Upper lobe of right lung (tissue), 1 donor: ENCODE measurements around the gene SLC35G4. TPM values are rescaled to one million over a fixed set of nuclear protein-coding genes. Genes with fewer than 3 reads are reported as not detected.
"Not testable (repeated sequence)": the region's sequence is repeated elsewhere in the genome, so short reads cannot be mapped to it uniquely, and the experiment has no call there.

Experiments used
- ATAC-seq: fragments of 200-7000 bp; cut with Tn5 transposase; one replicate; pipeline ENCODE4 v1.9.1; 2020; ENCODE audit warnings: mild to moderate bottlenecking, moderate library complexity
- DNase-seq: peaks from one replicate; pipeline ENCODE4 v3.0.0-alpha.2; 2020
- H3K27ac ChIP-seq: fragments of 200-600 bp; one replicate; pipeline ENCODE4 v1.8.0; 2022
- H3K27me3 ChIP-seq: fragments of 200-600 bp; one replicate; pipeline ENCODE4 v1.8.0; 2022; ENCODE audit warnings: mild to moderate bottlenecking
- H3K36me3 ChIP-seq: fragments of 200-600 bp; one replicate; pipeline ENCODE4 v1.8.0; 2022
- H3K4me1 ChIP-seq: fragments of 200-600 bp; one replicate; pipeline ENCODE4 v1.8.0; 2022
- H3K4me3 ChIP-seq: fragments of 200-600 bp; one replicate; pipeline ENCODE4 v1.8.0; 2022; ENCODE audit warnings: mild to moderate bottlenecking
- H3K9me3 ChIP-seq: fragments of 200-600 bp; one replicate; pipeline ENCODE4 v1.8.0; 2022
- intact Hi-C: fragments of 100-400 bp; cut with DNase I; formaldehyde crosslinking; loops from one replicate; pipeline ENCODE4 v1.11.0; 2022
- total RNA-seq: library from RNA; stranded (reverse); fragmentation: NEBNext Ultra II Directional; extraction: Animal tissue kit (Norgen Biotek cat#: 25700); gene quantifications from one replicate; pipeline ENCODE4 v1.2.1, GENCODE V29; 2021
- TF ChIP-seq, protein P1 (sequence below): fragments of 200-600 bp; IDR thresholded peaks from one replicate; pipeline ENCODE4 v1.8.0; 2022; ENCODE audit warnings: antibody characterized with exemption
- donor health status: DM: no; HTN: yes; CAD: no; lungs with severe emphysema.

The SLC35G4 gene
- total RNA-seq, 1 donor from 2014 or later: not detected

GRCh38 chr18:11587846-11588245, 21.6 kb upstream of the SLC35G4 start:
- no peaks in the 10 kb centered on the region for H3K9me3 ChIP-seq
- no peaks in the 10 kb centered on the region for H3K4me1 ChIP-seq
- intact Hi-C loops: no loop called here
- no peaks in the 10 kb centered on the region for H3K27me3 ChIP-seq
- ATAC-seq (no peak), DNase-seq (no peak)
- TF ChIP-seq, protein P1, sequence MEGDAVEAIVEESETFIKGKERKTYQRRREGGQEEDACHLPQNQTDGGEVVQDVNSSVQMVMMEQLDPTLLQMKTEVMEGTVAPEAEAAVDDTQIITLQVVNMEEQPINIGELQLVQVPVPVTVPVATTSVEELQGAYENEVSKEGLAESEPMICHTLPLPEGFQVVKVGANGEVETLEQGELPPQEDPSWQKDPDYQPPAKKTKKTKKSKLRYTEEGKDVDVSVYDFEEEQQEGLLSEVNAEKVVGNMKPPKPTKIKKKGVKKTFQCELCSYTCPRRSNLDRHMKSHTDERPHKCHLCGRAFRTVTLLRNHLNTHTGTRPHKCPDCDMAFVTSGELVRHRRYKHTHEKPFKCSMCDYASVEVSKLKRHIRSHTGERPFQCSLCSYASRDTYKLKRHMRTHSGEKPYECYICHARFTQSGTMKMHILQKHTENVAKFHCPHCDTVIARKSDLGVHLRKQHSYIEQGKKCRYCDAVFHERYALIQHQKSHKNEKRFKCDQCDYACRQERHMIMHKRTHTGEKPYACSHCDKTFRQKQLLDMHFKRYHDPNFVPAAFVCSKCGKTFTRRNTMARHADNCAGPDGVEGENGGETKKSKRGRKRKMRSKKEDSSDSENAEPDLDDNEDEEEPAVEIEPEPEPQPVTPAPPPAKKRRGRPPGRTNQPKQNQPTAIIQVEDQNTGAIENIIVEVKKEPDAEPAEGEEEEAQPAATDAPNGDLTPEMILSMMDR: no peak
- no peak overlapping the region for H3K4me3 ChIP-seq
- H3K27ac ChIP-seq: no peak overlapping the region
- H3K36me3 ChIP-seq: no peaks in the 10 kb centered on the region

DNA sequence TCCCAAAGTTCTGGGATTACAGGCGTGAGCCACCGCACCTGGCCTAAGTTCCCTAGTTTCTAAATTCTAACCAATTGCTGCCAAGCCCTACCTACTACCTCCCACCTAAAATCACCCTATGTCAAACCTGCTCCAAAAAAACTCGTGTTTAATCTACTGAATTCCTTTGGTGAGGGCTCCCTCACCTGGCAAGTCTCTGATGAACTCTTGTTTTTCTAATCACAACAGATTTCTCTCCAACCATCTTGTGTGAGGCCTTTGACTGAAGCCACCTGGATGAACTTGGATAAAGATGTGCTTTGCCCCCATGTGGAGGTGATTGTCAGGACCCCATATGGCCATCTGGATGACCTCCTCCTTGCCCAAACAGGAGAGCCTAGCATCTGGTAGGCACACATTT, 17.4 kb upstream of the SLC35G4 start:
- intact Hi-C loops: no loop called here
- Histone ChIP-seq H3K36me3 (no peaks in the 10 kb centered on the region), H3K9me3 (no peaks in the 10 kb centered on the region), H3K27me3 (no peaks in the 10 kb centered on the region), H3K4me1 (no peaks in the 10 kb centered on the region), H3K4me3 (no peak overlapping the region), H3K27ac (no peak overlapping the region)
- no peak for ATAC-seq
- TF ChIP-seq, protein P1: no peak
- no peak for DNase-seq

DNA sequence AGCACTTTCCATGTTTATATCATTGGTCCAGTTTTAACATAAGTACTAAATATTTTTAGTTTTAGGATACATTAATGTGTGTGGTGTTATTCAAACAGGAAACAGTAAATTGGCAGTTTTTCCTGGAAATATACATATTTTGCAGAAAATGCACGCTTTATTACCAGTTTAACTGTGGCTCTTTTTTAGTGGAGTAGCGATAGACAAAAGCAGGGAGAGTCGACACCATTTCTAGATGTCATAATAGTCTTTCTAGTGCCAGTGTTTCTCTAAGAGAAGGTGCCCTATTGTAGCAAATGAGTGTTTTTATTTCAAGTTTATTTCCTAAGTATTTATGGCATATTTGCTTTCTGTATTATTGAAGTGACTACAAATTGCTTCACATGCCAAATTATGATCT, 9.1 kb upstream of the SLC35G4 start:
- DNase-seq: no peak
- intact Hi-C loops: no loop called here
- Histone ChIP-seq H3K4me1 (no peaks in the 10 kb centered on the region), H3K36me3 (no peaks in the 10 kb centered on the region), H3K27ac (no peak overlapping the region), H3K9me3 (no peaks in the 10 kb centered on the region), H3K4me3 (no peak overlapping the region), H3K27me3 (no peaks in the 10 kb centered on the region)
- ATAC-seq: no peak
- TF ChIP-seq, protein P1: no peak

DNA sequence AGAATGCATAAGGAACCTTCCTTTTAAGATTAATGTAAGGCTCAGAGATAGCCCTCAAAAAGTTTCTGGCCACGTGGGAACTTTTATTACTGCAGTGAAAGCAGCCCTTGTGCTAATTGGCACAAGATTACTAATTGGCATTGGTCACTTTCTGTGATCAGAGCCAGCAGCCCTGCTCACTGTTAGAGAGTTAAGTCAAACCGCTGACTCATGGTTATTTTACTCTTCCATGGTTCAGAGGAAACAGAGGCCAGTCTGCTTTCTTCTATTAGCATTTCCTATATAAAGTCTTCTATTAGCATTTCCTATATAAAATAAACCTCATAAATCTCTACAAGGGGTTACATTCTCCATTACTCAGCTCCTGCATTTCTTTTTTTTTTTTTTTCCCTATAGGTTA, 1.5 kb upstream of the SLC35G4 start:
- intact Hi-C loops: no loop called here
- no peak for DNase-seq
- no peaks in the 10 kb centered on the region for H3K36me3 ChIP-seq
- no peak overlapping the region for H3K27ac ChIP-seq
- TF ChIP-seq, protein P1: no peak
- no peak overlapping the region for H3K4me3 ChIP-seq
- no peaks in the 10 kb centered on the region for H3K4me1 ChIP-seq
- H3K27me3 ChIP-seq: no peaks in the 10 kb centered on the region
- no peak for ATAC-seq
- H3K9me3 ChIP-seq: no peaks in the 10 kb centered on the region

DNA sequence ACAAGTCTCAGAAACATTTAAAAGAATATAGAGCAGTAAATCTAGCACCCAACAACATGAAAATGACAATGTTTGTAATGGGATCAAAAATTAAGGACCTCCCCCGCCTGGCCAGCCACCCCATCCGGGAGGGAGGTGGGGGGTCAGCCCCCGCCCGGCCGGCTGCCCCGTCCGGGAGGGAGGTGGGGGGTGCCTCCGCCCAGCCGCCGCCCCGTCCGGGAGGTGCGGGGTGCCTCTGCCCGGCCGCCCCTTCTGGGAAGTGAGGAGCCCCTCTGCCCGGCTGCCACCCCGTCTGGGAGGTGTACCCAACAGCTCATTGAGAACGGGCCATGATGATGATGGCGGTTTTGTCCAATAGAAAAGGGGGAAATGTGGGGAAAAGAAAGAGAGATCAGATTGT, 778 bp upstream of the SLC35G4 start:
- ATAC-seq, intact Hi-C loops: not testable (repeated sequence)

DNA sequence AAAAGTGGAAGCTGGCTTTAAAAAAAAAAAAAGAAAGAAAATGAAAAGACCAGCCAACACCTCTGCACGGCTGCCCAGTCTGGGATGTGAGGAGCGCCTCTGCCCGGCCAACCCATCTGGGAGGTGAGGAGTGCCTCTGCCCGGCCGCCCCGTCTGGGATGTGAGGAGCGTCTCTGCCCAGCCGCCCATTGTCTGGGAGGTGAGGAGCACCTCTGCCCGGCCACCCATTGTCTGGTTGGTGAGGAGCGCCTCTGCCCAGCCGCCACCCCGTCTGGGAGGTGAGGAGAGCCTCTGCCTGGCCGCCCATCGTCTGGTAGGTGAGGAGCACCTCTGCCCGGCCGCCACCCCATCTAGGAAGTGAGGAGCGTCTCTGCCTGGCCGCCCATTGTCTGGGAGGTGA, 3.7 kb downstream of the SLC35G4 start:
- intact Hi-C loops, H3K9me3 ChIP-seq, H3K27ac ChIP-seq, H3K4me1 ChIP-seq, H3K27me3 ChIP-seq, H3K36me3 ChIP-seq, ATAC-seq, H3K4me3 ChIP-seq, DNase-seq: not testable (repeated sequence)

More for the DNA sequence above, 778 bp upstream of the SLC35G4 start:
- H3K9me3 ChIP-seq, H3K4me3 ChIP-seq, DNase-seq, H3K4me1 ChIP-seq, H3K27ac ChIP-seq, H3K27me3 ChIP-seq, H3K36me3 ChIP-seq: not testable (repeated sequence)

DNA sequence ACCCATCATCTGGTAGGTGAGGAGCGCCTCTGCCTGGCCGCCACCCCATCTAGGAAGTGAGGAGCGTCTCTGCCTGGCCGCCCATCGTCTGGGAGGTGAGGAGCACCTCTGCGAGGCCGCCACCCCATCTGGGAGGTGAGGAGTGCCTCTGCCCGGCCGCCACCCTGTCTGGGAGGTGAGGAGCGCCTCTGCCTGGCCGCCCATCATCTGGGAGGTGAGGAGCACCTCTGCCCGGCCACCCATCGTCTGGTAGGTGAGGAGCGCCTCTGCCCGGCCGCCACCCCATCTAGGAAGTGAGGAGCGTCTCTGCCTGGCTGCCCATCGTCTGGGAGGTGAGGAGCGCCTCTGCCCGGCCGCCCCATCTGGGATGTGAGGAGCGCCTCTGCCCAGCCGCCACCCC, 4.2 kb downstream of the SLC35G4 start:
- H3K27me3 ChIP-seq, DNase-seq, intact Hi-C loops, H3K27ac ChIP-seq, H3K4me3 ChIP-seq, H3K9me3 ChIP-seq, ATAC-seq, H3K36me3 ChIP-seq, H3K4me1 ChIP-seq: not testable (repeated sequence)

- H3K4me1 ChIP-seq, H3K36me3 ChIP-seq, DNase-seq, H3K9me3 ChIP-seq, H3K4me3 ChIP-seq, intact Hi-C loops, ATAC-seq, H3K27me3 ChIP-seq, H3K27ac ChIP-seq: not testable (repeated sequence)
These were observed 4.6 kb downstream of the SLC35G4 start for GRCh38 chr18:11614042-11614441.

DNA sequence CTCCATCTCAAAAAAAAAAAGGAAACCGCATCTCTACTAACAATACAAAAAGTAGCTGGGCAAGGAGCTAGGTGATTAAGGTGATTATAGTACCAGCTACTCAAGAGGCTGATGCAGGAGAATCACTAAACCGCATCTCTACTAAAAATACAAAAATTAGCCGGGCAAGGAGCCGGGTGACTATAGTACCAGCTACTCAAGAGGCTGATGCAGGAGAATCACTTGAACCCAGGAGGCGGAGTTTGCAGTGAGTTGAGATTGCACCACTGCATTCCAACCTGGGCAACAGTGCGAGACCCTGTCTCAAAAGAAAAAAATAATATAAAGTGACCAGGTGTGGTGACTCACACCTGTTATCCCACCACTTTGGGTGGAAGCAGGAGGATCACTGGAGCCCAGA, 5.6 kb downstream of the SLC35G4 start:
- intact Hi-C loops, H3K27me3 ChIP-seq, DNase-seq, H3K36me3 ChIP-seq, ATAC-seq, H3K4me1 ChIP-seq, H3K27ac ChIP-seq, H3K9me3 ChIP-seq, H3K4me3 ChIP-seq: not testable (repeated sequence)

GRCh38 chr18:11647310-11647709, 37.9 kb downstream of the SLC35G4 start:
- intact Hi-C loops, DNase-seq, H3K27me3 ChIP-seq, H3K27ac ChIP-seq, H3K9me3 ChIP-seq, H3K4me3 ChIP-seq, H3K4me1 ChIP-seq, ATAC-seq, H3K36me3 ChIP-seq: not testable (repeated sequence)

DNA sequence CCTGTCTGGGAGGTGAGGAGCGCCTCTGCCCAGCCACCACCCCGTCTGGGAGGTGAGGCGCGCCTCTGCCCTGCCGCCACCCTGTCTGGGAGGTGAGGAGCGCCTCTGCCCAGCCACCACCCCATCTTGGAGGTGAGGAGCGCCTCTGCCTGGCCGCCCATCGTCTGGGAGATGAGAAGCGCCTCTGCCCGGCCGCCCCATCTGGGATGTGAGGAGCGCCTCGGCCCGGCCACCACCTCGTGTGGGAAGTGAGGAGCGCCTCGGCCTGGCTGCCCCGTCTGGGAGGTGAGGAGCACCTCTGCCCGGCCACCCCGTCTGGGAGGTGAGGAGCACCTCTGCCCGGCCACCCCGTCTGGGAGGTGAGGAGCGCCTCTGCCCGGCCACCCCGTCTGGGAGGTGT, 38.4 kb downstream of the SLC35G4 start:
- ATAC-seq, H3K4me1 ChIP-seq, H3K36me3 ChIP-seq, H3K9me3 ChIP-seq, intact Hi-C loops, DNase-seq, H3K27me3 ChIP-seq, H3K4me3 ChIP-seq, H3K27ac ChIP-seq: not testable (repeated sequence)
